DOHH2 (cell line): Measurements from ENCODE around the gene CTNNBIP1.

Source experiments
- EZH2phosphoT487 ChIP-seq: fragments of 200-600 bp; sonication (generic); IDR thresholded peaks from 2 replicates; pipeline ENCODE4 v1.6.1; 2017; ENCODE audit warnings: borderline replicate concordance, mild to moderate bottlenecking, antibody characterized with exemption, low read length, moderate library complexity, mixed read lengths
- TF ChIP-seq, protein P1 (sequence below): fragments of 200-600 bp; sonication (generic); IDR thresholded peaks from one replicate; pipeline ENCODE4 v1.5.1; 2014; ENCODE audit warnings: antibody characterized with exemption, mild to moderate bottlenecking, low read depth, low read length; ENCODE audit not compliant: poor library complexity, severe bottlenecking

DNA sequence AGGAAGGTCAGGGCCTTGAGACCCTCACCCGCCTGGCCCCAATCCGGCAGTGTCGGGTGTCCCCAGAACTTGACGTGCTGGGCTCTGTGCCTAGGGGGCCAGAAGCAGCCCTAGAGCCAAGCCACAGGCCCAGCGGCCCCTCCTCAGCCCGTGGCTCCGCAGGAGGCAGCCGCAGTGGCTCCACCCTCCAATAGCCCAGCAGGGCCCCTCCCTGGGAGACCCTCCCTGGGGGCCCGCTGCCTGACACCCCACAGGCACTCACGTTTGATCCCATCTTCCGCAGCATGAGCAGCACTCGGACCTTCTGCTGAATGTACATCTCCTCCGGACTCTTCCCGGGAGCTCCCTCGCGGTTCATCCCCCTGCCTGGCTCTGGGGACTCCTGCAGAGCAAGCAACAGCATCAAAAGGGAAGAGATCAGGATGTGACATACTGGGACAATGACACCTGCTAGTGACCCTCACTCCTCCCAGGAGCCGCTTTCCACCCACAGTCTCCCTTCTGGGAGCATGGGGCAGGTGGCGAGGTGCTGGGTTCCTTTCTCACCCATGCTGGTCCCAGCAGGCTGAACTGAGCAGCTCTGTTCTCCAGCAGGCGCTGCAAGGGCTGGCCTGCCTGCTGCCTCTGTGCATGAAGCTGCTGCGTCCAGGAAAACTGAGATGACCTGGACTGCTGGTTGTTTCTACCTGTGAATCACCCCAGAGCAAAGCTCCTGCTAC lies 38.2 kb downstream of the CTNNBIP1 start:
- TF ChIP-seq, protein P1, sequence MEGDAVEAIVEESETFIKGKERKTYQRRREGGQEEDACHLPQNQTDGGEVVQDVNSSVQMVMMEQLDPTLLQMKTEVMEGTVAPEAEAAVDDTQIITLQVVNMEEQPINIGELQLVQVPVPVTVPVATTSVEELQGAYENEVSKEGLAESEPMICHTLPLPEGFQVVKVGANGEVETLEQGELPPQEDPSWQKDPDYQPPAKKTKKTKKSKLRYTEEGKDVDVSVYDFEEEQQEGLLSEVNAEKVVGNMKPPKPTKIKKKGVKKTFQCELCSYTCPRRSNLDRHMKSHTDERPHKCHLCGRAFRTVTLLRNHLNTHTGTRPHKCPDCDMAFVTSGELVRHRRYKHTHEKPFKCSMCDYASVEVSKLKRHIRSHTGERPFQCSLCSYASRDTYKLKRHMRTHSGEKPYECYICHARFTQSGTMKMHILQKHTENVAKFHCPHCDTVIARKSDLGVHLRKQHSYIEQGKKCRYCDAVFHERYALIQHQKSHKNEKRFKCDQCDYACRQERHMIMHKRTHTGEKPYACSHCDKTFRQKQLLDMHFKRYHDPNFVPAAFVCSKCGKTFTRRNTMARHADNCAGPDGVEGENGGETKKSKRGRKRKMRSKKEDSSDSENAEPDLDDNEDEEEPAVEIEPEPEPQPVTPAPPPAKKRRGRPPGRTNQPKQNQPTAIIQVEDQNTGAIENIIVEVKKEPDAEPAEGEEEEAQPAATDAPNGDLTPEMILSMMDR: no peak
- no peak for TF ChIP-seq EZH2phosphoT487
